Hypothalamus (tissue), 51 donors: ENCODE data around the gene MSI2.
"Not testable (repeated sequence)": the region's sequence is repeated elsewhere in the genome, so short reads cannot be mapped to it uniquely, and the experiment has no call there.

Source experiments
- DNase-seq, 51 donors: peaks; one replicate each; lab custom pipeline; 2025; lab: John Stamatoyannopoulos, UW

Gene MSI2

GRCh38 chr17:57255776-57256681, at the start of gene MSI2:
MSI2 (plus strand) TSS chr17:57256523; CDS start chr17:57256743, 220 bp downstream.
- peak in 50 of 51 donors; percentile 53 to 97 (median 88) for DNase-seq

- DNase-seq, result no peak
Measured at GRCh38 chr17:57206928-57207327, 49.4 kb upstream of the MSI2 start.

- no peak for DNase-seq
Measured at GRCh38 chr17:57207396-57207795, 48.9 kb upstream of the MSI2 start.

GRCh38 chr17:57210224-57210553, 46.1 kb upstream of the MSI2 start:
- no peak for DNase-seq

- DNase-seq, result no peak
Measured at GRCh38 chr17:57210972-57211411, 45.3 kb upstream of the MSI2 start.

GRCh38 chr17:57211543-57211942, 44.8 kb upstream of the MSI2 start:
- no peak for DNase-seq

- DNase-seq, result no peak
Measured at GRCh38 chr17:57213180-57213825, 43.0 kb upstream of the MSI2 start.

- no peak for DNase-seq
Measured at GRCh38 chr17:57215317-57215716, 41.0 kb upstream of the MSI2 start.

- DNase-seq, result no peak
Measured at GRCh38 chr17:57221366-57222350, 34.7 kb upstream of the MSI2 start.

GRCh38 chr17:57222422-57222821, 33.9 kb upstream of the MSI2 start:
- not testable (repeated sequence) for DNase-seq

GRCh38 chr17:57225127-57225526, 31.2 kb upstream of the MSI2 start:
- no peak for DNase-seq

- no peak for DNase-seq
Measured at GRCh38 chr17:57226793-57227192, 29.5 kb upstream of the MSI2 start.

GRCh38 chr17:57228911-57229310, 27.4 kb upstream of the MSI2 start:
- no peak for DNase-seq

- no peak for DNase-seq
Measured at GRCh38 chr17:57234061-57234738, 22.1 kb upstream of the MSI2 start.

- DNase-seq, result no peak
Measured at GRCh38 chr17:57234739-57235092, 21.6 kb upstream of the MSI2 start.

GRCh38 chr17:57235124-57235523, 21.2 kb upstream of the MSI2 start:
- DNase-seq, result no peak

GRCh38 chr17:57236686-57237299, 19.5 kb upstream of the MSI2 start:
- DNase-seq, result no peak

- DNase-seq, result no peak
Measured at GRCh38 chr17:57240648-57241047, 15.7 kb upstream of the MSI2 start.

- peak in 2 of 51 donors; percentile 1 to 6 for DNase-seq
Measured at GRCh38 chr17:57242148-57242547, 14.2 kb upstream of the MSI2 start.

GRCh38 chr17:57243171-57243622, 13.1 kb upstream of the MSI2 start:
- peak in 29 of 51 donors; percentile 4 to 62 (median 37) for DNase-seq
